ENCODE data around the gene TBC1D25.
A peak's percentile ranks its signal among the peaks of the same experiment; 100 is the strongest.

TBC1D25 gene

DNA sequence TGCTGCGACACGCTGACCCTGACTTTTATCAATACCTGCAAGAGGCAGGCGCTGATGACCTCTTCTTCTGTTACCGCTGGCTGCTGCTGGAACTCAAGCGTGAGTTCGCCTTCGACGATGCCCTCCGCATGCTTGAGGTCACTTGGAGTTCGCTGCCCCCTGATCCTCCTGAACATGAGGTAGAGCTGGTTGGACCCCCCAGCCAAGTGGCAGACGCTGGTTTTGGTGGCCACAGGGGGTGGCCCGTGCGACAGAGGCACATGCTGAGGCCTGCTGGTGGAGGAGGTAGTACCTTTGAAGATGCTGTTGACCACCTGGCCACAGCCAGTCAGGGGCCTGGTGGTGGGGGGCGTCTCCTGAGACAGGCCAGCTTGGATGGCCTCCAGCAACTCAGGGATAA lies 20.5 kb downstream of the TBC1D25 start:
- DNase-seq (ENCODE audit: low read depth in 2 of 2) = no peak

DNA sequence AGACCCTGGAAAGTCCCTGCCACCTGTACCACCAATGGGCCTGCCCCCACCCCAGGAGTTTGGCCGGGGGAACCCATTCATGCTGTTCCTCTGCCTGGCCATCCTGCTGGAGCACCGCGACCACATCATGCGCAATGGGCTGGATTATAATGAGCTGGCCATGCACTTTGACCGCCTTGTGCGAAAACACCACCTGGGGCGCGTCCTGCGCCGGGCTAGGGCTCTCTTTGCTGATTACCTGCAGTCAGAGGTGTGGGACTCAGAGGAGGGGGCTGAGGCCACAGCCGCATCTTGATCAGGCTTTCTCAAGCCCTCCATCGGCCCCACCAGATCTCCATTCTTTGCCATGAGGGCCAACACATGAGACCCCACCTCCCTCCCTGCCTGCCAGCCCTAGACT lies 21.2 kb downstream of the TBC1D25 start:
- no peak for DNase-seq (ENCODE audit: low read depth in 2 of 2)

DNA sequence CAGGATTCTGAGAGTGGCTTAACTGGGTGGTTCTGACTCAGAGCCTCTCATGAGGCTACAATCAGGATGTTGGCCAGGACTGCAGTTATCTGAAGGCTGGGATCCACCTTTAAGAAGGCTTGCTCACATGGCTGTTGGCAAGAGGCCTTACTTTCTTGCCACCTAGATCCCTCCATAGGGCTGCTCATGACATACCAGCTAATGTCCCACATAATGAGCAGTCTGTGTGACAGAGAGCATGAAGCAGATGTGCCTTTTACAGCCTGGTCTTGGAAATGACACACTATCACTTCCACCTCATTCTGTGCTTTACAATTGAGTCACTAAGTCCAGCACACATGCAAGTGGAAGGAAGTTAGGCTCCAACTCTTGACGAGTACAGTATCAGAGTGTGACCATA lies 30.4 kb downstream of the TBC1D25 start:
- no peak for DNase-seq (ENCODE audit: low read depth in 2 of 2)

DNA sequence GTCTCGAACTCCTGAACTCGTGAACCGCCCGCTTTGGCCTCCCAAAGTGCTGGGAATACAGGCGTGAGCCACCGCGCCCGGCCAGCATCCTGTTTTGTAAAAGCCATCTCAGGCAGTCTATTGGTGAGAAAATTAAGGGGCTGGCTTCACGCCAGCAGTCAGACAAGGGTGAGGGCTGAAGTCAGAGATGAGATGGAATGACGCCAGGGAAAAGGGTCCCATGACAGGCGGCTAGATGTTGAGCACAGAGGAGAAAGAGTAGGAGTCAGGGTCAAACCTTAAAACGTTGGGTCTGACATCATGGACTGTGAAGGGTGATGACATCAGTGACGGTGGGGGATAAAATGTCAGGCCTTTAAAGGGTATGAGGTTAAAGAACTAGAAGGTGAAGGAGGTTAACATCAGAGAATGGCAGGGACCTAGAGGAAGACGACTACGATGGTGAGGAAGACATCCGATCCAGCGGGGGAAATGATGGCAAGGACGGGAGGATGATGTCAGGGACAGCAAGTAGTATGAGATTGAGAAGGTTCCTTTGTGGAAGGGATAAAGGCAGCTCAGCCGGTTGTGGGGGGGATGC lies 34.3 kb downstream of the TBC1D25 start:
- DNase-seq (ENCODE audit: low read depth in 2 of 2) = no peak

DNA sequence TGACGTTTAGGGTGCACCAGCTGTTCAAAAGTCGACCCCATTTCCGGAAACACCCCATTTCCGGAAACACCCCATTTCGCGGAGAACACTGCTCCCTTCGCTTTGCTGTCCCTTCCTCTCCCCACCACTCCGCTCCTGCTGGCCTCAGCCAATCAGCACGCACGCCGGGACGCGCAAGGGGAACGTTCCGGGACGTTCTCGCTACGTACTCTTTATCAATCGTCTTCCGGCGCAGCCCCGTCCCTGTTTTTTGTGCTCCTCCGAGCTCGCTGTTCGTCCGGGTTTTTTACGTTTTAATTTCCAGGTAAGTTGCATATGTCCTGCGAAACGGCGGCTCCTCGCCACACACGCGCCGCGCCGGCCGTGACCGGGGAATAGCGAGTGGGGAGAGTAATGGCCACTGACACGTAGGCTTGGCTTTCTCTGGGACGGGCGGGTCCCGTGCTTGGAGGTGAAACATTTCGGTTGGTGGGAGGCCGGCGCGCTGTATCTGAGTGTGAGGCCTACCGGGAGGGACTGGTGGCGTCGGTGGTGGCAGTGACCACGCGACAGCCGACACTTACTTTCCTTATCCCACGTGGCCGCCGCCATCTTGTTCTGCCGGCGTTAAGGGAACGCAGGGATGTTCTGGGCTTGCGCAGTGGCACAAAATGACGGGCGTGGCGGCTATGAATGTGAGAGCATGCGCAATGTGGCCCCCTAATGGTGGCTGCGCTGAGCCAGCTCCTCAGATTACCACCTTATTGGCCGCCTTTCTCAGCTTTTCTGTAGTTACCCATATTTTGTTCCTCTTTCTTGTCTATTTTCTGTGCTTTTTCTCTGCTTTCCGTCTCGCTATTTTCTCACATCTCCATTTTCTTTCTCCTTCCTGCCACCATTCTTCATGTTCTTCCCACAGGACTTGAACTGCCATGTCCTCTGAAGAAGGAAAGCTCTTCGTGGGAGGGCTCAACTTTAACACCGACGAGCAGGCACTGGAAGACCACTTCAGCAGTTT lies 35.1 kb downstream of the TBC1D25 start, which contains the start of gene RBM3:
RBM3 (plus strand) TSS at position 215 of the 997 bp plus-strand sequence; CDS start at position 912, 697 bp downstream.
- DNase-seq (ENCODE audit: low read depth in 2 of 2) = peak; percentile 81 to 83

DNA sequence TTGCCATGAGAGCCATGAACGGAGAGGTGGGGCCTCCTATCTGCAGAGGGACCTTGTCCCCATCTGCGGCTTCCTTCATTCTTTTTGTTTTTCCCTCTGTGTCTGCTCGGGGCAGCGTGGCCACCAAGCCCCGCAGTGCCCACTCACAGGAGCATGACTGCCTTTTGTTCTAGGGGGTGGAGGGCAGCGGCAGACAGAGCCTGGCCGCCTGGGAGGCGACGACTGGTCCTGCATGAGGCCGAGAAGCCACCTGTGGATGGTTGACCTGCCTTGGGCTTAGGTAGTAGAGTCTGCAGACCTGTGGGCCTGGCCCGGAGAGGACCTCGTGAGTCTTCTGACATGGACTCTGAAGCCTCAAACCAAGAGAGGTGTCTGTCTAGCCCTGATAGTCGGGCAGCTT lies 36.1 kb downstream of the TBC1D25 start:
- DNase-seq (ENCODE audit: low read depth in 2 of 2) = no peak

DNA sequence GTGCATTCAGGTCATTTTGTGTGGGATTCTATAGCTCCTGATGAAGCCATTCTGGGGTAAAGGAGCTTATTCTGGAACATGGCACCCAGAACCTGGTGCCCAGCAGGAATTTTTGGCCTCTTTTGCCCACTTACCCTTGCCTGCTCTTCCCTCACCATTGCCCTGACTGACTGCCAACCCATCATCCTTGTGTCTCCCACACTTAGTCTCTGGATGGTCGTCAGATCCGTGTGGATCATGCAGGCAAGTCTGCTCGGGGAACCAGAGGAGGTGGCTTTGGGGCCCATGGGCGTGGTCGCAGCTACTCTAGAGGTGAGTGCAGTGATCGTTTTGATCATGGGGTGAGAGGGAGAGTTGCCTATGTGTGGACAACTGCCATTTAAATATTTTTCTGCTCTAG lies 36.6 kb downstream of the TBC1D25 start:
- no peak for DNase-seq (ENCODE audit: low read depth in 2 of 2)

DNA sequence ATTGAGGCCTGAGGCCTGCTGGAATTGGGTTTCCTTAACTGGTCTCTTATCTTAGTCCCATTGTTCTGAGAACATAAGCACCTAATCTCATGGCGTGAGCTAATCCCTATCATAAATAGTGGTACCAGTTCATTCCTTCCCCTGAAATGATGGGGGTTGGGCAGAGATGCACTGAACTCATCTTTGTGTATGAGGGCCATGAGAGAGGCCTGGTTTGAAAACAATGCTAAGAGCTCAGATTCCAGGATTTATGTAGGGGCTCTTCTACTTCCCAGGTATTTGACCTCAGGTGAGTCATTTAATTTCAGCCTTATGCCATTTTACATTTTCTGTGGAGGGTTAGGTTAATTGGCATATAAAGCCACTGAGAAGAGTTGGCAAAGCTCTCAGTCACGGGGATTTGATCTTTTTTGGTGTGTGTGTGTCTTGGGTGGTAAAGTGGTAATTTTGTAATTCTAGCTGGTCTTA lies 39.2 kb downstream of the TBC1D25 start:
- DNase-seq (ENCODE audit: low read depth in 2 of 2) = no peak

DNA sequence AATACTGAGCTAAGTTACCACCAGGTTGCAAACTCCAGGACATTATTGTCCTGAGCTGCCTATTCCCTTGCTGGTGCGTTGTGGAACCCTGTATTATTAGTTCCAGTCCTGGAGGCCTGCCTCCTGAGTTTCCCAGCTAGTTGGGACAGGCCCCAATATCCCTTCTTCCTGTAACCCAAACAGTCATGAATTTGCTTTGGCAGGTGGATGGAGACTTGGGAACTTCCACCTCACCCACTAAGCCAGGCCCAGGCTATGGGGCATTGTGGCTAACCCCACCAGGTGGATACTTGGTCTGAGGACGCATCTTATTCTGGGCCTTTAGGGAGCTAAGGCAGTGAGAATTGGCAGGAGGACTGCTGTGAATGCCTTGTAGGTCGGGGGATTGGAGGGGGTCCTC lies 39.7 kb downstream of the TBC1D25 start:
- DNase-seq (ENCODE audit: low read depth in 2 of 2) = no peak

DNA sequence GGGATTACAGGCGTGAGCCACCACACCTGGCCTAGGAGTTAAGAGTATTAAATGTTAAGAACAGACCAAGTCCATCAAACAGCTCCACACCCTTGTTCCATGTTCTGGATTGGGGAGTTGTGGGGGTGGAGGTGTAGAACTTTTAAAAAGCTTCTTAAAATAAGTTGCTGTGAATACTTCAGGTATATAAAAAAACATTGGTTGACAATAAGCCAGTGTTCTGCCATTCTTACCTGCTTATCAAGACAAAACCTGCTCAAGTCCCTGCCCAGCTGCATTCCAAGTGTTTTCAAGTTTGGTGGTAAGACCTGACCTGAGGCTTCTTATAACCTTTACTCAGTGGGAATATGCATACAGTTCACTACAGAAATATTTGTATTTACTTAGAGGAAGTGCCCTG lies 41.1 kb downstream of the TBC1D25 start:
- no peak for DNase-seq (ENCODE audit: low read depth in 2 of 2)

DNA sequence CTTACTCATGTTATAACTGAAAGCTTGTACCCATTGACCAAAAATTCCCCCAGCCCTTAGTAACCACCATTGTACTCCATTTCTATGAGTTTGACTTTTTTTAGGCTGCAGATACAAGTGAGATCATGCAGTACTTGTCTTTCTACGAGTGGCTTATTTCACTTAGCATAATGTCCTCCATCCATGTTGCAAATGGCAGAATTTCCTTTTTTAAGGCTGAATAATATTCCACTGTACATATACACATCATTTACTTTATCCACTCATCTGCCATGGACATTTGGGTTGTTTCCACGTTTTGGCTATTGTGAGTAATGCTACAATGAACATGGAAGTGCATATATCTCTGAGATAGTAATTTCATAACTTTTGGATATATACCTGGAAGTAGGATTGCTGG lies 45.2 kb downstream of the TBC1D25 start:
- no peak for DNase-seq (ENCODE audit: low read depth in 2 of 2)

DNA sequence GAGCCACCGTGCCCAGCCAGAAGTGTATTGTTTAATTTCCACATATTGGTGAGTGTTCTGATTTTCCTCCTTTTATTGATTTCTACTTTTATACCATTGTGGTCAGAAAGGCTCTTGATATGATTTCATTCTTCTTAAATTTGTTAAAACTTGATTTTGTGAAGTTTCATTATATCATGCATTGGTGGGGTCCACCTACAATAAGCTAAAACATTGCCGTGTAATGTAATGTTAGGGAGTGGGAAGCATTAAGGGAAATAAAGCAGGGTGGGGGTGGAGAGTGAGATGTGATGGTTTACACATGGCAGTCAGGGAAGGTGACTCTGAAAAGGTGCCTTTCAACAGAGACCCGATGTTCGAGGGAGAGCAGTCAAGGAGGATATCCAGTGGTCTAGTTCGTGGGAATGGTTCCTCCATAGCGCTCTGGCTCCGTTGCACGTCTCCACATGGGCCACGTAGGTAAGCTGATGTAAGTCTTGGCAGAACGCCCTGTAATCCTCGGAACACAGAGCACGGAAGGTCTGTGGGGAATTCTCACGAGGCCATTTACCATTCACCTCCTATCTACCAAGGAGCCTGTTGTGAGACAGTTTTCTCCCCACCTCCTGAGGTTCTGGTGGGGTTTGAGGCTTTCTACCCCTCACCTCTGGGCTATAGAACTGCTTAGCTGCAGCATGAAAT lies 50.1 kb downstream of the TBC1D25 start:
- no peak for DNase-seq (ENCODE audit: low read depth in 2 of 2)

DNA sequence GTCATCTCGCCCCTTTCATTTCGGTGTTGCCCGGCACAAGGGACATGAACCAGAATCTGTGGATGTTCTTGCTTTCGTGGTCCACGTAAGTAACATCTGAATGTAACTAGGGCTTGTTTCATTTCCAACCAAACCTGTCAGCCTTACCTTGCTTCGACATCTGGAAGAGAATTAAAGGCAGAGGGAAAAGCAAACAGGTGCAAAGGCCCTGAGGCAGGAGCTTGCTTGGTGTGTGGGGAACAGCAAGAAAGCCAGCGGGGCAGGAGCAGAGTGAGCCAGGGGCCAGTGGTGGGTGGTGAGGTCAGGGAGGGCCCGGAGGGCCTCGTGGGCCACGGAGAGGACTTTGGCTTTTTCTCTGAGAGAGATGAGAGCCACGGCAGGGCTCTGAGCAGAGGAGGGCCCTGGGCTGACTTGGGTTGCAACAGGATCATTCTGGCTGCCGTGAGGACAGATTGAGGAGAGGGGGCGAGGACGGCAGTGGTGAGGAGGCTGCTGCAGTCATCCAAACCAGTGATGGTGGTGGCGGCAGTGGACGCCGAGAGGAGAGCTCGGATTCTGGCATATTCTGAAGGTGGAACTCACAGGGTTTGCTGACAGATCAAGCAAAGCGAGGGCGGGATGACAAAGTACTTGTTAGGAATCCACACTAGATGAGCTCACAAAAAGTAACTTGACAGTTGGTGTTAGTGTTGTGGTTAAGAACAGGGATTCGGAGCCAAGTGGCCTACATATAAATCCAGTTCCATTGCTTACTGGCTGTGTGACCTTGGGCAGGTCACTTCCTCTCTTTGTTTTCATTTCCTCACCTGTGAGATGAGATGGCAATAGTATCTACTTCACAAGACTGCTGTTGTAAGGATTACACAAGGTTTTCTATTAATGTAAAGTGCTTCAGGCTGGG lies 50.9 kb downstream of the TBC1D25 start:
- DNase-seq (ENCODE audit: low read depth in 2 of 2) = no peak

DNA sequence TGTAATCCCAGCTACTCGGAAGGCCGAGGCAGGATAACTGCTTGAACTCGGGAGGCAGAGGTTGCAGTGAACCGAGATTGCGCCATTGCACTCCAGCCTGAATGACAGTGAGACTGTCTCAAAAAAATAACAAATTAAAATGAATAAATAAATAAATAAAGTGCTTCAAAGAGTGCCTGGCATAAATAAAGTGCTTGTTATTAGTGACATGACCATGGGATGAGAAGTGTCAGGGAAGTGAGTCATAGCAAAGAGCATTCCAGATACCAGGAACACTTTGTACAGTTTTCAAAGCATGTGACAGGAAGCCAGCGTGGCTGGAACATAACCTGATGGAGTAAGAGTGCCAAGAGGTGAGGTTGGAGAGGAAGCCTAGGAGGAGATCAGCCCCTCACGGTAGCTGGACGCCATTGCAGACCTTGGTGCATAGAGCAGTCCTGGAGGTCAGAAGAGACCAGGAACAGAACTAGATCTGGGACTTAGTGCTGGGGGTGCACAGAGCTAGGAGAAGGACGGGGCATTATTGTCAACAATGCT lies 51.8 kb downstream of the TBC1D25 start:
- no peak for DNase-seq (ENCODE audit: low read depth in 2 of 2)

DNA sequence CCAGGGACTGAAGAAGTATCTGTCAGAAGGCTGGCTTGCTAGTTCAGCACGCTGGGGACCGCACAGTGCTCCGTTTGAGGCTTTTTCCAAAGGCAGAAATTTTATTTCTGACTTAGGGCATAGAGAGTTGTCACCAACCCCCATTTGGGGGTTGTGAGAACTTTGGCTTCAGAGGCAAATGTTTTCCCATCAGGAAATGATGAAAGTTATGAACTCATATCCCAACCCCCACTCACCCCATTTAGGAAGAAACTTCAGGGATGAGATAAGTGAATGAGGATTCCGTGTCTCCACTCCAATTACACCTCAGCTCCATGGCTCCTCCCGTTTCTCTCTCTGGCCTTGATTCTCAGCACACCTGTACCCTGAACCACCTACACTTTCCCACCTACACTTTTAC lies 53.5 kb downstream of the TBC1D25 start:
- no peak for DNase-seq (ENCODE audit: low read depth in 2 of 2)

DNA sequence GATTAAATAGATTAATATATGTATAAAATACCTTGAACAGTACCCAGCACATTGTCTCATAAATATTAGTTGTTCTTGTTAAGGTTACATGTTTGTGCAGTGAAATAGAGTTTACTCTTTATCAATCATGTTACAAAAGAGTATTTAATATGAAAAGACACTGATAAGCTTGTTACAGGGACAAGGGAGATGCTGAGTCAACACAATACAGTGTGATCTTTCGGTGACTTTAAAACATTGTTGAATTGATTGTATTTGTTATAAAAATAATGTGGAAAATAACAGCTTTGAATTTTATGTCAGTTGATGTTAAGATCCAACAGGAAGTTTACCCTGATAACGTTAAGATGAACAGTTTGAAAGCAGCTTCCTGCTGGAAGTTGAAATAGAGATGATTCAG lies 56.4 kb downstream of the TBC1D25 start:
- DNase-seq (ENCODE audit: low read depth in 2 of 2) = no peak

DNA sequence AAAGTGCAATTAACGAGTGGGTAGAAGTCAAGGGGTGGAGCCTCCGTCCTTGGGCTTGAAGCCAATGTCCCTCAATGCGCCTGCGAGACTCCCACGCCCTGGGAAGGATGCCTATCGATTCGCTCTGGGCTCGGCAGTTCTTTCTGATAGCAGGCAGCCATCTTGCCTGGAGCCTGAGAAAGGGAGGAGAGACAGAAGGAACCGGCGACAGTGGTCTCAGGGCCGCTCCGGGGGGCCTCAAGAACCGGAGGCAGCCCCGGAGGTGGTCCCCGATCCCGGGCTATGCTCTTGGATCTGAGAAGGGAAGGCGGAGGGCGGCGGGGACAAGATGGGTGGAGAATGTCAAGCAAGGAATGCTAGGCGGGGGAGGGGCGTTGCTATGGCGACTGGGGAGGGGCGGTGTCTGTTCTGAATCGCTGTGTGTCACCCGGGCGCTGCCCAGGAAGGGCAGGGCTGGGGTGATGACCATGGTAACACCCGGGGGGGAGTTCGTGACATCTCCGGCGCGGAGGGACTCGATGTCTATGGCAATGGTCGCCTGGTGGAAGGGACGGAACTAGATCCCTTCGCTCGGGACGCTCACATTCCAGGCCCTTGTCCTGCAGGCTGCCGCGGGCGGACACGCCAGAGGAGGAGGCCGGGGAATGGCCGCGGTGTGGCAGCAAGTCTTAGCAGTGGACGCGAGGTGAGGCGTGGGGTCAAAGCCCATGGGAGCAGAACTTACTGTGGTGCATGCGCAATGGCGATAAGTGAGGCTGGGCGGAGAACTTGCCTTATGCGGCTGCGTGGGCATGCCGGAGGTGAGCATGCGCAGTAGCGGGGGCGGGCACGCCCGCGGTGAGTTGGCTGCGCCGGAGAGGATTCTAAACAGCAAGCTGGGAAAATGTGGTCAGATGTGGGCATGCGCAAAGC lies 58.1 kb downstream of the TBC1D25 start, which contains the start of gene WDR13:
WDR13 (plus strand) TSS at position 140 of the 912 bp plus-strand sequence; CDS start at position 645, 505 bp downstream.
- DNase-seq (ENCODE audit: low read depth in 2 of 2) = peak; percentile 75 to 86

DNA sequence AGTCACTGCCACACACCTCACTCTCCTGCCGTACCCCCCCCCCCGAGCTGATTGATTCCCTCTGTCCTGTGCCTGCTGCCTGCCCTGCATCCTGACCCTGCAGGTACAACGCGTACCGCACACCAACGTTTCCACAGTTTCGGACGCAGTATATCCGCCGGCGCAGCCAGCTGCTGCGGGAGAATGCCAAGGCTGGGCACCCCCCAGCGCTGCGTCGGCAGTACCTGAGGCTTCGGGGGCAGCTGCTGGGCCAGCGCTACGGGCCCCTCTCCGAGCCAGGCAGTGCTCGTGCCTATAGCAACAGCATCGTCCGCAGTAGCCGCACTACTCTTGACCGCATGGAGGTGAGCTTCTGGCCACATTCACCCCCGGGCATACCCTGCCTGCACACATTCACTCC lies 59.1 kb downstream of the TBC1D25 start:
- DNase-seq (ENCODE audit: low read depth in 2 of 2) = no peak

DNA sequence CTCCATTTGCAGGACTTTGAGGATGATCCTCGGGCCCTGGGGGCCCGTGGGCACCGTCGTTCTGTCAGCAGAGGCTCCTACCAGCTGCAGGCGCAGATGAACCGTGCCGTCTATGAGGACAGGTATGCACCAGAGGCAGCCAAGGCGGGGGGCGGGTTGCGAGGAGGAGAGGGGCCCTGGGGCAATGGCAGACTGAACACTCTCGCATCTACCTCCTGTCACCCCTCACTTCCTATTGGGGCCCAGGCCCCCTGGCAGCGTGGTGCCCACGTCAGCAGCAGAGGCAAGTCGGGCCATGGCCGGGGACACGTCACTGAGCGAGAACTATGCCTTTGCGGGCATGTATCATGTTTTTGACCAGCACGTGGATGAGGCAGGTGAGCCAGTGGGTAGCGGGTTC lies 59.8 kb downstream of the TBC1D25 start:
- DNase-seq (ENCODE audit: low read depth in 2 of 2) = no peak

DNA sequence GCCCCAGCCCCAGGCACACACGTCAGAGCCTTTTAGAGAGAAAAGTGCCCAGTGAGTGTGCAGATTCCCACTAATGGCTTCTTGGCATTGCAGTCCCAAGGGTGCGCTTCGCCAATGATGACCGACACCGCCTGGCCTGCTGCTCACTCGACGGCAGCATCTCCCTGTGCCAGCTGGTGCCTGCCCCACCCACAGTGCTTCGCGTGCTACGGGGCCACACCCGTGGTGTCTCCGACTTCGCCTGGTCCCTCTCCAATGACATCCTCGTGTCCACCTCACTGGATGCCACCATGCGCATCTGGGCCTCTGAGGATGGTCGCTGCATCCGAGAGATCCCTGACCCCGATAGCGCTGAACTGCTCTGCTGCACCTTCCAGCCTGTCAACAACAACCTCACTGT lies 60.7 kb downstream of the TBC1D25 start:
- DNase-seq (ENCODE audit: low read depth in 2 of 2) = no peak

Data from stimulated activated CD8-positive, alpha-beta memory T cell treated with anti-CD3 and anti-CD28 coated beads, Interleukin-2, amount 100 ng/mL, for 48 hours (primary cell).